ENCODE measurements around the gene ARHGEF4.

ARHGEF4 gene

DNA sequence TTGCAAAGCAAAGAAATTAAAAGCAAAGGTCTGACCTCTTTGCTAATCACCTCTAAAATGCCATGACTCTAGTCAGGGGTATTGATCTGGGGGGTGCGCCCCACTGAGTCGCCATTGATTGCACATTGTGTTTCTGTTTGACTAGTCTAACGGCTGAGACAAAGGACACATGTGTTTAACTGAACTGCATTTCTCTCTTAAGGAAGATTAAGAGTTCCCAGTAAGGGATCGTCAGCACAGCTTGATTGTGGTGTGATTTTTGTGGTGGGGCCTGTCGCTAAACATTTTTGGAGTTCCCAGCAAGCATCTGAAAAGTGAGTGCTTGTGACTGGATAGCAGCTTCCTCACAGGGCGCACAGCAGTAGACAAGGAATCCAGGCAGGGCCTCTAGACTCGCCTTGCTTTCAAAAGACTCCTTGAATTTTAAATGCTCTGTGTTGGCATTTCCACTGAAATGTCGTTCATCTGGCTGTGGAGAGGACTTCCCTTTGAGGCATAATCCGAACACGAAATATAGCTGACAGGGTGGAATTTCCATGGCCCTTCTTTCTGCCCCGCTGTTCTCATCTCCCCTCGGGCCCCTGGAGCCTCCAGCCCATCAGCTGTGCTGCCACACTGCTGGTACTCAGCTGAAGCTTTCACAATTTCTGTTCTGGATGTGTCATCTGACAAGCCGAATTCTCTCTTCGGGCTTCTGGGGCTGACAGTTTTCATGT, 130.2 kb downstream of the ARHGEF4 start:
- intact Hi-C loops (cut with DNase I; ENCODE audit: low total_unique reads): no loop called here
- no peaks in the 10 kb centered on the region for H3K36me3 ChIP-seq
- peaks cover 0 to 12% (median 7%) of the 10 kb centered on the region in 4 donors for H3K4me1 ChIP-seq
- no peaks in the 10 kb centered on the region for H3K9me3 ChIP-seq
- H3K27me3 ChIP-seq: peaks cover 0 to 41% of the 10 kb centered on the region in 2 donors
- TF ChIP-seq CTCF (IDR thresholded peaks at IDR 0.05): no peak
- H3K27ac ChIP-seq: no peak overlapping the region
- DNase-seq: no peak
- H3K4me3 ChIP-seq: no peak overlapping the region

- Histone ChIP-seq H3K36me3 (no peaks in the 10 kb centered on the region), H3K4me3 (no peak overlapping the region), H3K9me3 (peaks cover 0 to under 1% (median 0%) of the 10 kb centered on the region in 3 donors), H3K27ac (no peak overlapping the region), H3K27me3 (peaks cover 0 to 3% of the 10 kb centered on the region in 2 donors), H3K4me1 (no peaks in the 10 kb centered on the region)
- intact Hi-C loops (cut with DNase I; ENCODE audit: low total_unique reads): no loop called here
- no peak for DNase-seq
- no peak for TF ChIP-seq CTCF (IDR thresholded peaks at IDR 0.05)
Measured at GRCh38 chr2:130972410-130972809, 135.7 kb downstream of the ARHGEF4 start.

DNA sequence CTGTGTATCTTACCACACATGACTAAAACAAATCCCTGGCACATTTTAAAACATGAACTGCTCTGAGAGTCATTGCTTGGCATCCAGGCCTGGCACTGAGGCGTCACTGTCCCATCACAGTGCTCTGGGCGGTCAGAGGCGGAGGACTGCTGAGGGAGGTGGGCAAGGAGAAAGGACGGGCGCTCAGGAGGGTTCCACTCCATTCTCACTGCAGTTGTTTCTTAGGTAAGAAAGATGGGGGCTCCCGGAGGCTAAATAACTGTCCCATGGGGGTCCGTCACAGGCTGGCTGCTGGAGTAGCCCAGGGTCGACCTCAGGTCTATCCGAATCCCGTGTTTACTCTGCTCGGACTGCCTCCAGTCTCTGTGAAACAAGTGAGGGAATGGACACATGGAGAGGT, 139.0 kb downstream of the ARHGEF4 start:
- no peaks in the 10 kb centered on the region for H3K4me1 ChIP-seq
- no peaks in the 10 kb centered on the region for H3K36me3 ChIP-seq
- peaks cover 0 to 3% of the 10 kb centered on the region in 2 donors for H3K27me3 ChIP-seq
- TF ChIP-seq CTCF (IDR thresholded peaks at IDR 0.05): no peak
- intact Hi-C loops (cut with DNase I; ENCODE audit: low total_unique reads): no loop called here
- H3K27ac ChIP-seq: no peak overlapping the region
- no peak overlapping the region for H3K4me3 ChIP-seq
- peaks cover 0 to 9% (median 5%) of the 10 kb centered on the region in 3 donors for H3K9me3 ChIP-seq
- no peak for DNase-seq

GRCh38 chr2:130976591-130977237, 140.0 kb downstream of the ARHGEF4 start:
- no peak overlapping the region for H3K4me3 ChIP-seq
- TF ChIP-seq CTCF (IDR thresholded peaks at IDR 0.05): no peak
- H3K9me3 ChIP-seq: peaks cover 0 to 9% (median 5%) of the 10 kb centered on the region in 3 donors
- H3K4me1 ChIP-seq: no peaks in the 10 kb centered on the region
- H3K27ac ChIP-seq: no peak overlapping the region
- no peak for DNase-seq
- H3K27me3 ChIP-seq: peaks cover 0 to 3% of the 10 kb centered on the region in 2 donors
- no peaks in the 10 kb centered on the region for H3K36me3 ChIP-seq
- intact Hi-C loops (cut with DNase I; ENCODE audit: low total_unique reads): no loop called here

- Histone ChIP-seq H3K36me3 (no peaks in the 10 kb centered on the region), H3K4me3 (no peak overlapping the region), H3K4me1 (no peaks in the 10 kb centered on the region), H3K27ac (no peak overlapping the region), H3K27me3 (peaks cover 0 to 3% of the 10 kb centered on the region in 2 donors), H3K9me3 (peaks cover 0 to 9% (median 5%) of the 10 kb centered on the region in 3 donors)
- DNase-seq: no peak
- TF ChIP-seq CTCF (IDR thresholded peaks at IDR 0.05): no peak
- intact Hi-C loops (cut with DNase I; ENCODE audit: low total_unique reads): no loop called here
Measured at GRCh38 chr2:130977461-130978050, 140.8 kb downstream of the ARHGEF4 start.
